A549 treated with AZD9567 at 1 μM for 4 hours (cell line): ENCODE measurements around the gene FGF13. TPM values are rescaled to one million over a fixed set of nuclear protein-coding genes. Genes with fewer than 3 reads are reported as not detected.

Experiments used
- total RNA-seq: library from RNA; stranded (reverse); fragments of 200-300 nt; extraction: Qiagen RNA extraction; gene quantifications from 5 replicates; pipeline ENCODE4 v1.2.3, GENCODE V29; 2022; ENCODE audit not compliant: insufficient read depth

Gene FGF13
- not detected in 5 replicates for total RNA-seq

GRCh38 chrX:138711399-138712347, at the start of gene FGF13:
Gene FGF13, minus strand, starts transcription at chrX:138711717. Its CDS starts 714 bp downstream, at chrX:138711003.

